T-cell (primary cell): ENCODE results near the gene SYCP1. TPM values are rescaled to one million over a fixed set of nuclear protein-coding genes. Genes with fewer than 3 reads are reported as not detected.

Experiments used
- ATAC-seq, 4 experiments: fragments of 200-7000 bp in 3 of 4; fragments of 150-1000 bp in 1 of 4; cut with Tn5 transposase; replicated peaks in 1 of 4; 1 replicate in 3 of 4; 2 replicates in 1 of 4; pipeline ENCODE4 v1.10.0; 2021; ENCODE audit warnings: moderate library complexity in 3 of 4, mild to moderate bottlenecking in 2 of 4, moderate number of reproducible peaks in 1 of 4
- CTCF ChIA-PET, 2 donors: fragments of 300-600 bp; sonication (Branson Sonifier 250); formaldehyde crosslinking; loops; one replicate each; lab custom pipeline; 2022; ENCODE audit warnings: antibody characterized with exemption in 2 of 2; lab: Charles Lee
- POLR2A ChIA-PET, 2 donors: fragments of 300-600 bp; sonication (Branson Sonifier 250); formaldehyde crosslinking; loops; one replicate each; lab custom pipeline; 2022; ENCODE audit warnings: antibody characterized with exemption in 2 of 2; lab: Charles Lee
- DNase-seq, 35 experiments: peaks; one replicate each; pipeline versions ENCODE4 v3.0.0 to v3.0.0-alpha.2; 2013 to 2023
- H3K27ac ChIP-seq: one replicate; pipeline ENCODE4 v1.5.1; 2013; ENCODE audit warnings: low read length
- H3K27me3 ChIP-seq, 2 experiments: replicated peaks in 1 of 2; 1 replicate in 1 of 2; 2 replicates in 1 of 2; pipeline versions ENCODE4 v1.6.1 to v1.7.0; 2013; ENCODE audit warnings: low read length in 1 of 2, mixed read lengths in 1 of 2; ENCODE audit not compliant: control insufficient read depth in 2 of 2, insufficient read depth in 2 of 2; ENCODE audit errors: extremely low read depth in 1 of 2
- H3K36me3 ChIP-seq, 2 donors: 1 replicate in 1 of 2; 2 replicates in 1 of 2; pipeline versions ENCODE4 v1.6.1 to v1.7.0; 2013; ENCODE audit warnings: low read length in 1 of 2; ENCODE audit not compliant: control insufficient read depth in 2 of 2, insufficient read depth in 1 of 2; ENCODE audit errors: extremely low read depth in 1 of 2
- H3K4me1 ChIP-seq, 2 experiments: 1 replicate in 1 of 2; 2 replicates in 1 of 2; pipeline versions ENCODE4 v1.6.1 to v1.7.0; 2013; ENCODE audit warnings: low read length in 2 of 2, mixed read lengths in 1 of 2; ENCODE audit not compliant: insufficient read depth in 2 of 2, control insufficient read depth in 1 of 2; ENCODE audit errors: extremely low read depth in 1 of 2
- H3K4me3 ChIP-seq, 2 donors: 1 replicate in 1 of 2; 2 replicates in 1 of 2; pipeline versions ENCODE4 v1.5.1 to v1.7.0; 2013; ENCODE audit warnings: mild to moderate bottlenecking in 2 of 2, low read length in 1 of 2, moderate library complexity in 1 of 2; ENCODE audit not compliant: control insufficient read depth in 1 of 2; ENCODE audit errors: extremely low read depth in 1 of 2
- H3K9me3 ChIP-seq: 2 replicates; pipeline ENCODE4 v1.7.0; 2013
- H3K27ac Mint-ChIP-seq, 2 donors: one replicate each; pipeline ENCODE4 v1.8.0; 2020 to 2021; ENCODE audit warnings: mild to moderate bottlenecking in 2 of 2, mixed read lengths in 2 of 2
- H3K27me3 Mint-ChIP-seq, 2 donors: one replicate each; pipeline ENCODE4 v1.8.0; 2021 to 2022; ENCODE audit warnings: mixed read lengths in 2 of 2
- H3K36me3 Mint-ChIP-seq: one replicate; pipeline ENCODE4 v1.8.0; 2021; ENCODE audit warnings: mixed read lengths
- H3K4me1 Mint-ChIP-seq, 3 donors: one replicate each; pipeline ENCODE4 v1.8.0; 2020 to 2022; ENCODE audit warnings: mixed read lengths in 3 of 3, mild to moderate bottlenecking in 1 of 3
- H3K4me3 Mint-ChIP-seq, 3 donors: one replicate each; pipeline ENCODE4 v1.8.0; 2020 to 2022; ENCODE audit warnings: mild to moderate bottlenecking in 3 of 3, mixed read lengths in 3 of 3, moderate library complexity in 3 of 3
- H3K9me3 Mint-ChIP-seq, 3 donors: one replicate each; pipeline ENCODE4 v1.8.0; 2020 to 2022; ENCODE audit warnings: mixed read lengths in 3 of 3
- WGBS: methylation state at CpG from one replicate; pipeline ENCODE4 v1.1.5; 2013; ENCODE audit warnings: missing lambda C conversion rate; ENCODE audit not compliant: insufficient coverage; 5-methylcytosine and 5-hydroxymethylcytosine counted together
- total RNA-seq, 35 experiments: library from RNA in 6 of 35; stranded (reverse) in 6 of 35; fragments of 120-200 nt in 1 of 35; gene quantifications; one replicate each; pipeline versions ENCODE4 v1.2.1 to v1.2.4 and lab custom pipeline; 2013 to 2026

The SYCP1 gene
- total RNA-seq, 5 donors from 2014 or later (not counting 1 experiment from before 2014, with no cell fraction given): not detected

GRCh38 chr1:115035652-115036051, 181.0 kb downstream of the SYCP1 start:
- H3K4me3 Mint-ChIP-seq: no peak overlapping the region
- H3K27ac Mint-ChIP-seq: no peak overlapping the region
- H3K4me1 ChIP-seq: no peaks in the 10 kb centered on the region
- H3K4me1 Mint-ChIP-seq: no peaks in the 10 kb centered on the region
- no CpG with 5 or more reads among the region's 1 CpG for WGBS
- no peak overlapping the region for H3K4me3 ChIP-seq
- no peaks in the 10 kb centered on the region for H3K36me3 ChIP-seq
- H3K9me3 Mint-ChIP-seq: no peaks in the 10 kb centered on the region
- no peaks in the 10 kb centered on the region for H3K36me3 Mint-ChIP-seq
- ChIA-PET POLR2A (no interaction called here), CTCF (no interaction called here)
- no peaks in the 10 kb centered on the region for H3K27me3 ChIP-seq
- no peak overlapping the region for H3K27ac ChIP-seq
- H3K27me3 Mint-ChIP-seq: peaks cover 0 to 5% of the 10 kb centered on the region in 2 donors
- ATAC-seq (no peak), DNase-seq (no peak)
- H3K9me3 ChIP-seq: no peaks in the 10 kb centered on the region

GRCh38 chr1:115036814-115037507, 182.3 kb downstream of the SYCP1 start:
- ChIA-PET POLR2A (no interaction called here), CTCF (interaction anchor here in 1 of 2 donors (0.6 kb wide), 1 partner anchor 79 kb away, joined by 3 read pairs; no protein-coding TSS in a partner anchor)
- Histone ChIP-seq H3K27me3 (no peaks in the 10 kb centered on the region), H3K4me3 (no peak overlapping the region), H3K36me3 (no peaks in the 10 kb centered on the region), H3K27ac (no peak overlapping the region), H3K9me3 (no peaks in the 10 kb centered on the region), H3K4me1 (no peaks in the 10 kb centered on the region)
- Mint-ChIP-seq H3K27me3 (peaks cover 0 to 5% of the 10 kb centered on the region in 2 donors), H3K9me3 (no peaks in the 10 kb centered on the region), H3K4me3 (no peak overlapping the region), H3K27ac (no peak overlapping the region), H3K36me3 (no peaks in the 10 kb centered on the region), H3K4me1 (no peaks in the 10 kb centered on the region)
- 83% methylated on average over 1 of the region's 4 CpGs for WGBS
- ATAC-seq: no peak
- no peak for DNase-seq

- Mint-ChIP-seq H3K4me1 (no peaks in the 10 kb centered on the region), H3K27me3 (no peaks in the 10 kb centered on the region), H3K27ac (no peak overlapping the region), H3K4me3 (no peak overlapping the region), H3K36me3 (peaks cover 15% of the 10 kb centered on the region), H3K9me3 (peaks cover 0 to 8% (median 6%) of the 10 kb centered on the region in 3 donors)
- Histone ChIP-seq H3K4me3 (no peak overlapping the region), H3K27me3 (no peaks in the 10 kb centered on the region), H3K9me3 (no peaks in the 10 kb centered on the region), H3K4me1 (no peaks in the 10 kb centered on the region), H3K36me3 (no peaks in the 10 kb centered on the region), H3K27ac (no peak overlapping the region)
- CTCF ChIA-PET: no interaction called here
- ATAC-seq (no peak), DNase-seq (no peak)
- no CpG with 5 or more reads among the region's 2 CpGs for WGBS
- POLR2A ChIA-PET: no interaction called here
Measured at GRCh38 chr1:115040501-115040900, 185.8 kb downstream of the SYCP1 start.

GRCh38 chr1:115041654-115042053, 187.0 kb downstream of the SYCP1 start:
- Histone ChIP-seq H3K27ac (no peak overlapping the region), H3K36me3 (no peaks in the 10 kb centered on the region), H3K4me3 (no peak overlapping the region), H3K9me3 (no peaks in the 10 kb centered on the region), H3K4me1 (no peaks in the 10 kb centered on the region), H3K27me3 (no peaks in the 10 kb centered on the region)
- Mint-ChIP-seq H3K36me3 (peaks cover 15% of the 10 kb centered on the region), H3K4me3 (no peak overlapping the region), H3K4me1 (no peaks in the 10 kb centered on the region), H3K27me3 (no peaks in the 10 kb centered on the region), H3K9me3 (peaks cover 0 to 8% (median 6%) of the 10 kb centered on the region in 3 donors), H3K27ac (no peak overlapping the region)
- ATAC-seq: no peak
- ChIA-PET CTCF (no interaction called here), POLR2A (no interaction called here)
- no peak for DNase-seq

Other genes with a start within 250 kb of the SYCP1 start
- gene DENND2C, start 184.8 kb upstream of the SYCP1 start, total RNA-seq: 1 to 10 TPM in 1 of 5 donors, under 1 TPM in 4; 0.61 to 1.5 (median 0.79) TPM
- under 1 TPM in 1 of 5 donors, not detected in 4; 0.33 TPM for gene AMPD1, start 159.3 kb upstream of the SYCP1 start, total RNA-seq
- 10 to 100 TPM; 19.9 to 29.7 (median 22.1) TPM for gene NRAS, start 138.1 kb upstream of the SYCP1 start, total RNA-seq
- gene CSDE1, start 96.9 kb upstream of the SYCP1 start, total RNA-seq: 100 to 1,000 TPM; 384 to 623 (median 411) TPM
- gene SIKE1, start 74.2 kb upstream of the SYCP1 start, total RNA-seq: 10 to 100 TPM; 46.4 to 51.2 (median 49.0) TPM
- gene TSHB, start 175.0 kb downstream of the SYCP1 start, total RNA-seq: not detected
- 1 to 10 TPM; 2.1 to 8.7 (median 4.0) TPM for gene TSPAN2, start 234.6 kb downstream of the SYCP1 start, total RNA-seq